DMS 273 treated with DMSO at 0.1 percent for 48 hours (cell line): Measurements from ENCODE around the gene ZDHHC14.

ENCODE experiments used
- DNase-seq: peaks from one replicate; lab custom pipeline; 2025; lab: John Stamatoyannopoulos, UW

The ZDHHC14 gene

DNA sequence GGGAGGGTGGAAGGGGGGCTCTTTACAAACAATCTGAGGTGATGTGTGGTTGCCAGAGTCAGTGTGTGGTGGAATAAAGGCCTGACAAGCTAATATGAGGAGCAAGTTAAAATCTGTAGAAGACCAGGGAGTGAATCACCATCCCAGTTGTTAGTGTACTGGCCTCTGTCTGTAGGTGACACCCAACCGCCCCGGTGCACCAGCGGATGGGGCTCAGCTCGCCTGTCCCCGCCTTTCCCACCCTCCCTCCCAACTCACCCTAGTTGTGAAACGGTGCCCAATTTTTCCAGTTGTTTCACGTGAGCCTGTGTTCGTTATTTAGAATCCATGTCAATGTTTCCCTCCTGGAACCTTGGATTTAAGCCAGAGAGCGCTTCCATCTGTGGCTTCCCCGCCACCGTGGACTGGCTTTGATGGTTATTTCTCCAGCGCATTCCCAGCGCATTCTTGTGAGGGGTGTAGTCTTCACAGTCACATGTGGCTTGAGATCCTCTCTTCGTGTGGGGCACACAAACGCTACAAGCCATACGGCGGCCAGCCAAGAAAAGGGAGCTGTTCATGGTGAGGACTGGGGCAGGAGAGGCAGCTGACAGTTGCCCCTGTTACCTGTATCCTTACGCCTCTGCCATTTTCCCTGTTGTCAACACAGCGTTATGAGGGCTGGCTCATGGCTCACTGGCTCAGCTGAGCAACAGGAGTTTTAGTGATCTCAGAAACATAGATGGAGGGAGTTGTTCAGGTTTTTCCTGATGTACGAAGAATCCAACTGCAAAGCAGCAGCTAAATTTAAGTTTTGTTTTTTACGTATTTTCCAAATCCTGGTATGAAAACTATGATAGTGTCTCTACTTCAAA lies 137.6 kb downstream of the ZDHHC14 start:
- DNase-seq, result no peak

DNA sequence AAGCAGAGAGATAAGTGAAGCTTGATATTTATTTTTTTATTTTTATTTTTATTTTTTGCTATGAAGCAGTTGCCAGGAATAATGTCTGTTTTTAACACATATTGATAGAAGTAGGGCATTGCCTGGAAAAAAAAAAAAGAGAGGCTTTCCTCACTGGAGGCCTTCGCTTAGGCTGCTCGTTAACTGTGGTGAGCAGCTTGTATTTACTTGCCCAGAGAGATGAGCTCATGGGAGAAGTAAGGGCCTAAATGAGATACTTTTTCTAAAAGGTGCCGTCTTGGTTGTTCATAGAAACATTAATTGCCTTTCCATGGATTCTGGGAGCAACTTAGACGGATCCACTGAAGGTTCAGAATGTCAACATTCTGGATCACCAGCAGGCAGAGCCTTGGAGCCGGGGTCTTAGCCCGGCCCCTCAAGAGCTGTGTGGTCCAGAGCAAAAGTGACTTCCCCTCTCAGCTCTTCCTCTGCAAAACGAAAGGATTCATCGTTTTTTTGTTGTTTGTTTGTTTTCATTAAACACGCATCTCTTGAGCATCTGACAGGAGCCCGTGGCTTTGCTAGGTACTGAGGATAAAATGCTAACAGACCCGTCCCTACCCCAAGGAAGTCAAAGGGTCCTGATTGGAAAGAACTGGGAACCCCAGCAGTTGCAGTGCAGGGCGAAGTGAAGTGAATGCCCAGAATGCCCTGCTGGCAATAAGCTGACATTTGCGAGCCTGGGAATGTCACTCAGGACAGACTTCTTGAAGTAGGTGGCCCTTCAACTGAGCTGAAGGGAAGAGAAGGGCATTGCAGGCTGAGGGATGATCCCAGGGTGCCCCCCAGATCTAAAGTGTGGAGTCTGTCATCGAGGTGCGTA lies 138.5 kb downstream of the ZDHHC14 start:
- no peak for DNase-seq

DNA sequence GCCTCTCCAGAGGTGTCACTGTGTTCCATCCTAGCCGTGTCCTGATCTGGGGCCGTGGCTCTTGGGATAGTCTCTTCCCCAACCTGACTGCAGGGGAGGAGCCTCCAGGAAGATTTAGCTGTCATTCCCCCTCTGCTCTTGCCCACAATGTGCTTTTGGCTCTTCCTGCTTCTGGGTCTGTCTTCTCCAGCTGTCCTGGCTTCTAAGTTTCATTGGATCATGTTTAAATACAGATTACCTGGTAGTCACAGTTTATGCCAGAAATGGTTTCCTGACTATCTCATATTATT lies 139.1 kb downstream of the ZDHHC14 start:
- no peak for DNase-seq

DNA sequence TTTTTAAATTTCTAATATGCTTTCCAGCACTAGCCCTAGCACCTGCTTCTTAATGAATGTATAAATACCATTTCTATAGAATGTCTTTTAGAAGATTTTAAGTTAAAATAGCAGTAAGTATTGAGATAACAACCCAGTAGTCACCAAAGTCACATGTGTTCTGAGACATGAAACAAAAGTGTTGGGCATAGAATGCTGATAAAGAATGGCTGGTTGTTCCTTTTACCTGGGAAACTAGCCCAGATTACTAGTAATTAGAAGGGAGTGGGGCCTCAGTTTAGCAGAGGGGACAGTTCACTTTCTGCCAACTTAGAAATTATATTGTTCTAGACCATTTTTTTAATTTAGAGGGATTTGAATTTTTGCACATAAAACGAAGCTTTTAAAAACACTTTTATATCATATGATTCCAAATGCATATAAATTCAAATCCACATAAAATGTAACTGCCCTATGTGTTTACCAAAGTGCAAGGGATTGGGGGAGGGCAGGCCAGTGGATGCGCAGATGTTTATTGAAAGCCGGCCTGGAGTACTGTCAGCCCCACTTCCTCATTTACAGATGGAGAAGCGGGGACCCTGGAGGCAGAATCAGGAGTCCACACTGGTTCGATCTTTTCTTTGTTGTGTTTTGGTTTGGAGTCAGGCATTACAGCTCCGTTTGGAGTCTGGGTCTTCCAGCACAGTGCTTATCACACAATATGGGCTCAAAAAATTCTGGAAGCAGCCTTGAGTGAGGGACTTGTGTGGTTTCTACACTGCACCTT lies 139.8 kb downstream of the ZDHHC14 start:
- no peak for DNase-seq

DNA sequence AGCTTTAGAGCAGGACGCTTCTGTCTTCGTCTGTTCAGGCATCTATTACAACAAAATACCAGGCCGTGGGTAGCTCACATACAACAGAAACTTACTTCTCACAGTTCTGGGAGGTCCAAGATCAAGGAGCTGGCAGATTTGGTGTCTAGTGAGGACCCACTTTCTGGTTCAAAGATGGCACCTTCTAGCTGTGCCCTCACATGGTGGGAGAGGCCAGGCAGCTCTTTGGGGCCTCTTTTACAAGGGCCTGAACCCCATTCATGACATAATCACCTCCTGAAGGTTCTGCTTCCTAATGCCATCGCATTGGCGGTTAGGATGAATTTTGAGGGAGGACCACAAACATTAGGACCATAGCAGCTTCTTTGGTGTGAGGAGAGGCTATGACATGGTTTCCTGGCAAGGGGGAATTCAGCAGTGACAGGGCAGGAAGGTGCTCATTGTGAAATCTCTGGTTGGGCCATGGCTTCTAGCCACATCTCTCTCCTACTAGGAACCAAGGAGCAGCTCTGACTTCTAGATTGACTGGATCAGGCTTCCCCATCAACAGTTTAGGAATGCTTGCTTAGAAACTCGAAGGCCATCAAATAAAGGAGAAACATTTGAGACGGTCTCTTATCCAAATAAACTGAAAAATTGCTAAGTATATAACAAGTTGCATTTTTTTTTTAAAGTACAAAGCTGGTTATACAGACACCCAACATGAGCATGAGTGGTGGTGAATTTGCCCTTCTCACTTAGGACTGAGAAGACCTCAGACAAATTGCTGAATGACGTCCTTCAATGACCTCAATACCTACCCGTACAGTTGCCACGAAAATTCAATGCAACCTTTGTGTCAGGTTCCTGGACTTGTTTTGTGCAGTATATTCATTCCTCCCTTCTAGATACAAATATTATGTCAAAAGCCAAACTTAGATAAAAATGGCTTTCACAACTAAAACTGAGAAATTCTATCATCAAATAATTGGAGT lies 140.7 kb downstream of the ZDHHC14 start:
- no peak for DNase-seq

DNA sequence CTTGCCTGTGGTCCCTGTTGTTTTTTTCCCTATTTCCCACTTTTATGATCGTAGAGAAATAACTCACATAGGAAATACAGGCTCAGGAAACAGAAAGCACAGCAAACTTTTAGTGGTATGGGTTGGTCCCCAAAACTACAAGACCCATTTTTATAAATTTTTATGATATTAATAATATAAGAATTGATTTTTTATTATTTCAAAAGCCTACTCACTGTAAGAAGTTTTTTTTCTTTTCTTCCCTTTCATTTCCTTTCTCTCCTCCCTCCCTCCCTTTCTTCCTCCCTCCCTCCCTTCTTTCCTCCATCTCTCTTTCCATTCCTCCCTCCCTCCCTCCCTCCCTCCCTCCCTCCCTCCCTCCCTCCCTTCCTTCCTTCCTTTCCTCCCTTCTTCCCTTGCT lies 141.5 kb downstream of the ZDHHC14 start:
- DNase-seq, result no peak

DNA sequence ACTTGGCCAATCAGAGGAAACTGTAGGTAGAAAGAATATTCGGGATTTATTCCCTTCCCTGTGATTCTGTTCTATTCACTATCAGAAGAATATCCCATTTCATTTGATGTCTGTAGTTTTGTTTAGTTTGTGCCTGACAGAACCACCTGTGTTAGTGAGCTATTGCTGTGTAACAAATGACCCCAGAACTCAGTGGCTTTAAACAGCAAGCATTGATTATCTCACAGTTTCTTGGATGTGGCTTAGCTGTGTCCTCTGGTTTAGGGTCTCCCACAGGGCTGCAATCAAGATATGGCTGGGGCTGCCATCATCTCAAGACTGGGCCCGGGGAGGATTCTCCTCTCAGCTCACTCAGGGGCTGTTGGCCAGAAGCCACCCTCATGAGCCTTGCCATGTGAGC lies 143.7 kb downstream of the ZDHHC14 start:
- no peak for DNase-seq

DNA sequence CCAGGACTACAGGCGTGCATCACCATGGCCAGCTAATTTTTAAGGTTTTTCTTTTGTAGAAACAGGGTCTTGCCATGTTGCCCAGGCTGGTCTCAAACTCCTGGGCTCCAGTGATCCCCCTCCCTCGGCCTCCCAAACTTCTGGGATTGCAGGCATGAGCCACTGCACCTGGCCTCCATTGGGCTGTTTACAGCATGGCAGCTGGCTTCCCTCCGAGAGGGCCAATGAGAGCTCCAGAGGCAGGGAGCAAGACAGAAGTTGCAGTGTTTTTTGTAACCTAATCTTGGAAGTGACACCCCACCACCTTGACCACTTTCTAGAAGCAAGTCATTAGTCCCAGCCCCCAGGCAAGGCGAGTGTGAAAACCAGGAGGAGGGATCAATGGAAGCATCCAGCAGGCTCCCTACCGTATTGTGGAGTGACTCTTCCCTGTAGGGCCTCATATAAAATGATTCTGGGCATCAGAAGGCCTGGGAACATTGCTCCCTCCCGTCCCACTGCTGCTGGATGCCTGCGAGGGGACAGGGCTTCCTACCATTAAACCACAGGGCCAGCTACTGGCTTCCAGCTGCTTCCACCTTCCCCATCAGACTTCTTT lies 144.4 kb downstream of the ZDHHC14 start:
- no peak for DNase-seq

DNA sequence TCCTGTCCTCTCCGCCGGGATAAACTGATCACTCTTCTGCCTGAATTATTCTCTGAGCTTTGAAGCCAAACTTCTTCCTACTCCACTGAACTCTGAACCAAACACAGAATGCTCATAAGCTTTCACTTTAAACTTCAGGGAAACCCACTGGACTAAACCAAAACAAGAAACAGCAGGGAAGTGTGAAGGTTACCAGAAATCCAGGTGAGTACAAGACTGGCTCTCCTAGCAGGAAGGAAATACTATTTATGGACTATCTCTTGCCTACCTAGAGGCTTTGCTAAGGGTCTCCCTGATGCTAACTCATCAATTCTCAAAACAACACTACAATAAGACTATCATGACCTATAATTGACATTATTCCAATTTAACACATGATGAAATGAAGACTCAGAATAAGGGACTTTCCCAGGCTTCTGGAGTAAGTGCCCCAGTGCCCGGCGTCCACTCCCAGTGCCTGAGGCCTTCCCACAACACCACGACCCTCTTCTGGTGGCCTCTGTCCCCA lies 145.0 kb downstream of the ZDHHC14 start:
- no peak for DNase-seq

DNA sequence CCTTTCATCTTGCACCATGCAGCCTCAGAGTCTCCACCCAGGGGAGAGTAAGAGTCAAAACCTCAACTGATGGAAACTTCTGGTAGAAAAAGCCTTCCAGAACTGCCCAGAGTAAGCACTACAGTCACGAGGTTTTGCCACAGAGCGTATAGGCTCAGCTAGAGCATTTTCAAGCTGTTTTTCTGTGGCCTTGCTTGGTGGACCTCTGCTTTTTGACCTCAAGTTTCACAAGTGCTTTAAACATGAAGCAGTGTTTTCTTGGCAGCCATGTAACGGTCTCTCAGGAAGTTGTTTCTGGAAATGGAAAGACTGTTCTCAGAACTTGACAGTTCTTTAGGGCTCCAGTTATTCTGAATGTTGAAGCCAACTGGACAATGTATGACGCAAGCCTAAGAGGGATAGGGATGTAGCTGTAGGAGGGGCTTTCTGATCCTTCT lies 146.5 kb downstream of the ZDHHC14 start:
- DNase-seq, result no peak

DNA sequence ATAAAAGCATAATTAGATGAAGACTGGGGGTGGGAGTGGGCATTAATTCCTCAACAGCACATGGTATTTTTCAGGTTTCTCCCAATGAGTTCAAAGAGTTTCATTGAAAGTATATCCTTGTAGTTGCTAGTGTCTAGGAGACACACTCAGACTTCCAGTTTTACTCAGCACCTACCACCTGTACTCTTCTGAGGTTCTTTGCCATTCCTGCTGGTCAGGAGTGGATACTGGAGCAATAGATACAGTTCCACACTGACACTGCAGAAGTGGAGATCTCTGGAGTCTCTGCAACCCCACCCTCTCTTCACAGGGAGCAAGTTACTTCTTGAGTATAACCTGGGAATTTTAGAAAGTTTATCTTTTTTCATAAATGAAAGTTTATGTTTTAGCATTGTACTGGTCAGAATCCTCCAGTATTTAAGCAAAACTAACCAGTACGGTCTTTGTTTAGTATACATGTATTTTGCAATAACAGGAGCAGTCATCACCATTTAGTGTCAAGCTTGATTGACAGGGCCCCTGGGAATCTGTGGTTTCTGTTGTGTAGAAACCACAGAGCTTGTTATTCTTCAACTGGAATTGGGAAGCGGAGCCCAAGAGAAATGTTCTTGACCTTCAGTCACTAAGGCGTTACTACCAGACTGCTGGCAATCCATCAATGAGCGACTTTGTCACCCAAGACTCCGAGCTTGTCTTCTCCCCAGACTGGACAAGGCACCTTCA lies 148.1 kb downstream of the ZDHHC14 start:
- DNase-seq, result no peak

DNA sequence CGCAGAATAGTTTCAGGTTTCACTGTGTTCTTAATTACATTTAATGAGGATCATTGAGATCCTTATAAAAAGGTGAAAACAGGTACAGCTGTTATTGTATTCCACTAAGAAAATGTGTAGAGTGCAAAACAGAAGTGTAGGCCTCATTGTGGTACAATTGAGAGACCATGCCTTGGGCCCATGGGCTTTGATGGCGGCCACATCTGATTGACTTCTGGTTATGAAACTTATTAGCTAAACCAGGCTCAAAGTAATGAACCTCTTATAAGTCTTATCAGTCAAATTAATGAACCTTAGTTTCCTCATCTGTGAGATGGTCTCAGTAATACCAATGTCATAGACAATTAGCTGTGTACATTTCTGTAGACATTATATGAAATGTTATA lies 148.7 kb downstream of the ZDHHC14 start:
- no peak for DNase-seq

DNA sequence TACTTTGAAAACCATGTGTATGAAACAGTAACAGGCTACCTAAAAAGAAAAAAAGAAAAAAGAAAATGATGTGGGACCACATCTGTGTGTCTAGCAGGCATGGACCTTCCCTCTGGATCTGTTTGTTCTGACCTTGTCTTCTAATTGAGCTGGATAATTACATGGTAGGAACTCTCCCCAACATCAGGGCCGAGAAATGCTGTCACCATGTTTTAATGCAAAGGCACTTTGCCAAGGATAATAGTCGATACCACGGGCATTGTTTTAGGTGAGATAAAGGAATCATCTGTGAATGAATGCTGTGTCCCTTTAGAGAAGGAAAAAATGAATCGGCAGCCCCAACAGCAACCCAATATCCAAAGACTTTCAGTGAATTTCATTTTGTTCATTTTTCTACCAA lies 149.1 kb downstream of the ZDHHC14 start:
- DNase-seq, result no peak

DNA sequence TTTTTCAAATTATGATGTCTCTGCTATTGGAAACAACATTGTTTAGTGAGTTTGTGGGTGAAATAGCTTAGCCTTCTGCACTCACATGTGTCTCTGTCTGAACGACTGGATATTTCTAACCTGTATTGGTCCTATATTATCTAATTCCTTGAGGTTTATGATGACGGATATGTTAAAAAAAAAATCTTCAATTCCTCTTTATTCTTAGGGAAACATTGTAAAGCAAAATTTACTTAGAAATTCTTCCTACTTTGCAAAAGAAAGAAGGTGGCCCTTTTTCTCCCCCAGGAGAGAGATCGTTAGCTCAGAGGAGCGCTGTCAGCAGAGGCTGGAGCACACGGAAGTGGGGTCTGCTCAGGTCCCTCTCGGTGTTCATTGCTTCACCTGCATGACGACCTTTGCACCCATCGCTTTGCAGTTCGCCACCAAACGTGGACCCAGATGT lies 149.8 kb downstream of the ZDHHC14 start:
- DNase-seq, result no peak

DNA sequence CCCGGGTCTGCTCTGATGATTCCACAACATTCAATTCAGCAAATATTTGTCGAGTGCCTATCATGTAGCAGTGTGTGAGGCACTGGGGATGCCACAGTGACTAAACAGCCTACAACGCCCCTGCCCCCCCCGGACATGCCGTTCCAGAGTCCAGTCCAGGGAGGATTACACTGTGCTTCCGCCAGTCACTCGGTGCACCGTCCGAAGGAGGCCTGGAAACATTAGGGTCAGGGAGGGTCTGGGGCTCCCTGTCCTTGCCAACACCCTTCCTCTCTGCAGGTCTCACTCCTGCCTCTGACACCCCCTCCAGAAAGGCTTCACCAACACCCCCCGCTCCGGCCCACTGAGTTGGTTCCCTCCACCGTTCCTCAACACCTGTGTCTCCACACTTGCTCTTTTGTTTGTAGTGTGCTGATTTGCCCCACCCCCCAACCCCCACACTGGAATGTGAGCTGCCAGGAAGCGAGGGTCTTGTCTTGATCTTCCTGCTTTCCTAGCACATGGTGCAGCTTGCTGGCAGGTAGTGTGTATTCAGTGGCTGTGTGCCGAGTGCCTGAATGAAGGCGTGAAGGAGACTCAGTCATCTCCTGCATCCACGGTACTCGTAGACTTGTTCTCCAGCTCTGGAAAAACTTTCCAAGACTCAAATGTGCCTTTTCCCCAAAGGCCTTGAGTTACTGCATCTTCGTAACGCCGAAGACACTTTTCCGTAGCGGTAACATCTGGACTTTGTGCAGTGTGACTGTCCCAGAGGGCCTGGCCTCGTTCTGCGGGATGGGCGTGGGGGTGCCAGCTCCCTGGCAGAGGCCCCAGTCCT lies 150.4 kb downstream of the ZDHHC14 start:
- DNase-seq, result no peak

DNA sequence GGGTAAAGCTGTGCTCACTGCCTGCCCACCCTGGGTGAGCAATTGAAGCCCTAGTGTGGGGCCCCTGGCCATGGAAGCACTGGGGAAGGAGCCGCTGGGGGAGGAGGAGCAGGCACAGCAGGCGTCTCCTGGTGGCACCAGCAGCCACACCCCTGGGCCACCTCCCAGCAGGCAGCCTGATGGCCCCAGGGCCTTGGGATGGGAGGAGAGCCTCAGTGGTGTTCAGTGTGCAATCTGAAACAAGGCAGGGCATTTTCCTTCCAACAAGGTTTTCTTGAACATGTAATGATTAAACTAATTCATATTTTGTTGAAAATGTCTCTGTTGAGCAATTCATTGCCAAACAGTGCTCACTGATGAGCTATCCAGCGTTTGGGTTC lies 151.0 kb downstream of the ZDHHC14 start:
- DNase-seq, result no peak

DNA sequence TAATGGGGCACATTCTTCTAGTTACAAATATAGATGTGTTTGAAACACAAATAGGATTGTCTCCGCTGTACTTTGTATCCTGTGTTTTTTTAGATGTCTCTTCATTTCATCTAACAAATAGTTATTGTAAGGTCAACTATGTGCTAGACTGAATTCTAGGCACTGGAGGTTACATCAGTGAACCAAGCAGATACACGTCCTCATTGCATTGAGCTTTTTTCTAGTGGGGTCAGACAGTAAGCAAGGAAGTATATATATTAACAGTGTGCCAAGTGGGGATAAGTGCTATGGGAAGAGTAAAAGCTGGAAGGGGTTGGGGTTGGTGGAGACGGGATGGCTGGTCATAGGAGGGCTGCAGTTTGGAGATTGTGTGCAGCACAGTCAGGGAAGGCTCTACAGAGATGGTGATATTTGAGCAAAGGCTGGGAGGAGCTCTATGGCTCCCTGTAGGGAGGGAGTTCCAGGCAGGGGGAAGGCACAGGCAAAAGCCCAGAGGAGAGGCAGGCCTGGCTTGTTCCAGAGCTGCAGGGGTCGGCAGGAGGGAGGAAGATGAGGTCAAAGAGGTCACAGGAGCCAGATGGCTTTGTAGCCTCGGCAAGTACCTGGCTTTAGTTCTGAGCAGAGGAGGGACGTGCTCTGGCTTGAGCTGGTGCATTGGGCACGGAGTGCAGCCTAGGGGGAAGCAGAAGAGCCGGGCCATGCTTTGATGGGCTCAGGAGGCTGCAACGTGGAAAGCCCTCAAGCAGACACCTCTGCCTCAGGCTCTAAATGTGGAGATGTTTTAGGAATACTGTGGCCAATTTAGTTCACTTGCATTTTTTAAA lies 152.3 kb downstream of the ZDHHC14 start:
- no peak for DNase-seq

DNA sequence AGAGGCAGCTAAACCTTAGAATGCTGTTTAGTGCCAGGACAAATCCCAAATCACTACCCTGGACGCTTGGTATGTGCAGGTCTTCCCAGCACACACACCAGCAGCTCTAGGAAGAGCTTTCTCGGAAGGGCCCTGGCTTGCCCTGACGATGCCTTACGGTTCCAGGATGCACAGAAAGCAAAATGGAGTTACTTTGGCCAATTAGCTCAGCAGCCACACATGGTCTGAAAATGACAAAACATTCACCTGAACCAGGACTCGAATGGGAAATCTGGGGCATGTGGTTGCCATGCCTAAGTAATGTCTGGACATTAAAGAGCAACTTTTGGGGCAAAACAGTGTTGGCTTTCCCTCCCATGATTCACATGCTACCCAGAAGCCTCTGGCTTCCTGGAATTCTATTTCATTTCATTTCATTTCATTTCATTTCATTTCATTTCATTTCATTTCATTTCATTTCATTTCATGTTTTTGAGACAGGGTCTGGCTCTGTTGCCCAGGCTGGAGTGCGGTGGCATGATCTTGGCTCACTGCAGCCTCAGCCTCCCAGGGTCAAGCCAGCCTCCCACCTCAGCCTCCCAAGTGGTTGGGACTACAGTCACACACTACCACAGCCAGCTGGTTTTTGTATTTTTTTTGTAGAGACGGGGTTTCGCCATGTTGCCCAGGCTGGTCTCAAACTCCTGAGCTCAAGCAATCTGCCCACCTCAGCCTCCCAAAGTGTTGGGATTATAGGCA lies 153.3 kb downstream of the ZDHHC14 start:
- DNase-seq, result no peak
